Measurements from ENCODE around the gene CD96.
"Not testable (repeated sequence)": the region's sequence is repeated elsewhere in the genome, so short reads cannot be mapped to it uniquely, and the experiment has no call there.

CD96 gene, protein sequence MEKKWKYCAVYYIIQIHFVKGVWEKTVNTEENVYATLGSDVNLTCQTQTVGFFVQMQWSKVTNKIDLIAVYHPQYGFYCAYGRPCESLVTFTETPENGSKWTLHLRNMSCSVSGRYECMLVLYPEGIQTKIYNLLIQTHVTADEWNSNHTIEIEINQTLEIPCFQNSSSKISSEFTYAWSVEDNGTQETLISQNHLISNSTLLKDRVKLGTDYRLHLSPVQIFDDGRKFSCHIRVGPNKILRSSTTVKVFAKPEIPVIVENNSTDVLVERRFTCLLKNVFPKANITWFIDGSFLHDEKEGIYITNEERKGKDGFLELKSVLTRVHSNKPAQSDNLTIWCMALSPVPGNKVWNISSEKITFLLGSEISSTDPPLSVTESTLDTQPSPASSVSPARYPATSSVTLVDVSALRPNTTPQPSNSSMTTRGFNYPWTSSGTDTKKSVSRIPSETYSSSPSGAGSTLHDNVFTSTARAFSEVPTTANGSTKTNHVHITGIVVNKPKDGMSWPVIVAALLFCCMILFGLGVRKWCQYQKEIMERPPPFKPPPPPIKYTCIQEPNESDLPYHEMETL

DNA sequence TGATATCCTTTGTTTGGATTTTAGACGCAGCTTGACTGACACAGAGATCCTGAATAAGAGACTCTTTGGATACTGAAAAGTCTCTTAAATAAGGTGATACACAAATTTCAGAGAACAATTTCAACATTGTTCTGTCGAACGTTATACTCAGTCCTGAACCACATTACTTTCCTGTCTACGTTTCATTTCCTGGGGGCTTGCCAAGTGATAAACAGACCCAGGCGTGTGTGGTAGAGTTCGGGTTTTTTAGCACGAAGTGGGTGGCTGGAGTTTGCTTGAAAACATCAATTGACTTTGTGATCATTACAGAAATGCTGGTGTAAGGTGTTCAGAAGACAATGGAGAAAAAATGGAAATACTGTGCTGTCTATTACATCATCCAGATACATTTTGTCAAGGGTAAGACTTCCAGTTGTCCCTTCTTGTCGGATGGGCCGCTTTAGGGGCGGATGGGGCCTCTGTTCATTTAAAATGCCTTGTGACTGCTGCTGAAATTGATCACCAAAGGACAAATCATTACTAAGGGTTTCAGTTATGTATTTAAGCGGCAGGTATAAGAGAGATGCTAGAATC is at the start of gene CD96:
Gene CD96 (plus strand): TSS at position 287 of the 573 bp plus-strand sequence. CDS start 52 bp downstream, at position 339.
- DNase-seq (ENCODE audit: low read depth): no peak

DNA sequence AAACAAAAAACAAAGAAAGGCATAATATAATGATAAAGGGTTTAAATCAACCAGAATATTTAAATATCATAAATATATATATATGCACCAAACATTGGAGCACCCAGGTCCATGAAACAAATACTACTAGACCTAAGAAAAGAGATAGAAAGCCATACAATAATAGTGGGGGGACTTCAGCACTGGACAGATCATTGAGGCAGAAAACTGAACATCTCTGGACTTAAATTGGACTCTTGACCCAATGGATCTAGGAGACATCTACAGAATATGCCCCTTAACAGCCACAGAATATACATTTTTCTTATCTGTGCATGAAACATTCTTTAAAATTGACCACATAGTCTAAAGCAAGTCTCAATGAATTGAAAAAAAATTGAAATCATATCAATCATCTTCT is 48.7 kb upstream of the CD96 start:
- no peak for DNase-seq (ENCODE audit: low read depth)

DNA sequence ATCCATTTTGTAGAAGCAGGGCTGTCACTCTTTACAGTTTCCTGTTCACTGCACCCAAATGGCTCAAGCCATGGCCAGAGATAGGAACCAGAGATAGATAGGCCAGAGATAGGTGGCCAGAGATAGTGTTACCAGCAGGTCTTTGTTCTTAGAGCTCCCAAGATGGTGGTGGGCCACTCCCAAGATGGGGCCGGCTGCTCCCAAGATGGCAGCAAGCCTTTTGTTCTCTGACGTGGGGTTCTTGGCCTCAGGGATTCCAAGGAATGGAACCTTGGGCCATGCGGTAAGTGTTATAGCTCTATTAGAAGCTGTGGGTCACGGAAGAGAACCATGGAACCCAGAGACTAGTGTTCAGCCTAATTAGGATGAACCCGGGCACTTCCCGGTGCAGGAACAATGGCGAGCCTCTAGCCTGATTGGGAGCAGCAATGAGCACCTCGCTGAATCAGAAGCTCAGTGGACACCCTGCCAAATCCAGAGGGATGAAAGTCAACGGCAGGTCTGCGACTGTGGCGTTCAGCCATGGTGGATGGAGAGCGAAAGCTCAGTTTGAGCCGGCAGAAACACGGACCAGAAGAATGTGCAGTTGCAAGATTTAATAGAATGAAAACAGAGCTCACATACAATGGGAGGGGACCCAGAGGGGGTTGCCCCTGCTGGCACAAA is 45.0 kb upstream of the CD96 start:
- DNase-seq (ENCODE audit: low read depth): no peak

DNA sequence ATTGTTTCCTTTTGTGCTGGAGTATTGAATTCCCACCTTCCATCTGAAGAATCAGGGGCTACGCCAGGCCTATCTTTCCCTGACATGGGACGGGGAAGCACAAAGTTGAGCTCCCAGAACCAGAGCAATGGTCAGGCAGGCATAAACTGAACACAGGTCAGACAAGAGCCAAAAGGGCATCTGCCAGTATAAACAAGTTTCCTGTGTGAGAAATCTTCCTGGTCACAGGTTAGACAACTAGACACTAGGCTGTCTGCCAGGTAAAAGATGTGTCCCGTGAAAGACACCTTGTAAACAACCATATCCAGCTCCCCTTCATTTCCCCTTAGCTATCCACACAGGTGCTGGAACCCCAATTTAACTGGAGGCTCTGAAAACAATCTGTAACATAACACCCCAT is 44.0 kb upstream of the CD96 start:
- DNase-seq (ENCODE audit: low read depth): no peak

DNA sequence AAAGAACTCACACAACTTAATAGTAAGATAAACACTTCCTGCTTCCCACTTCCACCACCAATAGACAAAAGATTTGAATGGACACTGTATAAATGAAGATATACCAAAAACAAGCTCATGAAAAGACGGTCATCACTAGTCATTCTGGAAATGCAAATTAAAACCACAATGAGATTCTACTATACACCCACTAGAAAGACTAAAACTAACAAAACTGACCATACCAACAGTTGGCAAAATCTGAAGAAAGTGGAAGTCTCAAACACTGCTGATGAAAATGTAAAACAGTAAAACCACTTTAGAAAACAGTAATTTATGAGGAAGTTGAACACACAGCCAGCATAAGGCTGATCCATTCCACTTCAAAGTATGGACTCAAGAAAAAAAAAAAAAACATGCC is 35.6 kb upstream of the CD96 start:
- no peak for DNase-seq (ENCODE audit: low read depth)

DNA sequence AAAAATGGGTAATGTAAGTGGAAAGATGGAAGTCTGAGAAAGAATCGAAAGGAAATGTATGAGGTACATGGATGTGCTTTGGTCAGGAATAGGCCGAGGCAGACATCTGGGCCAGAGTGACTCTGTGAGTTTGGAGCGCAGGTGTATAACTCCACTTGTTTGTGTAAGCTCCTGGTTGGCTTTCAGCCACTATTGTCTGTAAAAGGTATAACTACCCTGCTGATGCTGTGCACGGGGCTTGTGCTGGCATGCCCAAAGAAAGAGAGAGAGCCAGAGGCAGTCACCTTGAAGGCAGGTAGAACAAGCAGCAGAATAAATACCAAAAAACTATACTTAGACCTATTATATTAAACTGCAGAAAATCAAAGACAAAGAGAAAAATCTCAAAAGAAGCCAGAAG is 32.7 kb upstream of the CD96 start:
- no peak for DNase-seq (ENCODE audit: low read depth)

DNA sequence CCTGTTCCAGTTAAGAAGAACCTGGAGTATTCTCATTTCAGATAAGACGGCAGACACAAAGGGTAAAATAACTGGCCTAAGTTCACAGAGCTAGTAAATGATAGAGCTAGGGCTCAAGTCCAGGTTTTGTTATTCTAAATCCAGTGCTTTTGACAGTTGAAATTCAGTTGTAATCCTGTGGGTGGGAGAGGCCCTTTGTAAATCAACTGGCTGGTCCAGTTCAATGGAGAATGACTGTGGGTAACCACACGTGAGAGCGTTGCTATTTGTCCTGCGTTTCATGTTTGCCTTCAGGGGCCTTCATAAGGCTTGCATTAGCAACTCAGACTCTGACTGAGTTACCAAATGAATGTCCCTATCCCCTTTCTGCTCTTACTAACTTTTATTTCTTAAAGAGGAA is 24.2 kb upstream of the CD96 start:
- DNase-seq (ENCODE audit: low read depth): no peak

DNA sequence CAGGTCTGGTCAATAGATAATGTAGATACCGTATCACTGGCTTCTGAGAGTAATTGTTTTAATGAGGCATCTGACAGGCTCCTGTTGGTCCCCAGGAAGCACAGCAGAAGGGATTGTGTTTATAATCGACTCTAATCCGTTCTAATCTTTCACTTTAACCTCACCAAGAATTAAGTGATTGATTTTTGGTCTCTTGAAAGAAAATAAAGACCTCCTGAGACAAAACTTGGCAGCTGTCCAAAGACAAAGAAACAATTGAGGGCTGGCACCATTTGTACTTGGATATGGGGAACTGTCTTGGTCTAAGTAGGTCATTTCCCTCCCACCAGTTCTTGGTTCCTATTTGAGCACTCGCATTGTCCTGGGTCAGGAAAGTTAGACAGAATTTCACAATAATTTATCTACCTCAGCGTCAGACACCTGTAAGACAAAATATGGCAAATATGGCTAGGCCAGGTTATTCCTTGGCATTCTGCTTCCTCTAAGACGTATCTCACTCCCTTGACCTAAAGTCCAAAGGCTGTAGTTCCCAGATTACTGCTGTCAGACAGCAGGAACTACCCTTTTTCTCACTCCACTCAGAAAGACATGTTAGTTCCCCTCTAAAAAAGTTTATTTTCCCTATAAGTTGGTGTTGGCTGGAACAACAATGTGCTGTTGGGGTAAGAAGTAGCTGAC is 22.7 kb upstream of the CD96 start:
- DNase-seq (ENCODE audit: low read depth): no peak

DNA sequence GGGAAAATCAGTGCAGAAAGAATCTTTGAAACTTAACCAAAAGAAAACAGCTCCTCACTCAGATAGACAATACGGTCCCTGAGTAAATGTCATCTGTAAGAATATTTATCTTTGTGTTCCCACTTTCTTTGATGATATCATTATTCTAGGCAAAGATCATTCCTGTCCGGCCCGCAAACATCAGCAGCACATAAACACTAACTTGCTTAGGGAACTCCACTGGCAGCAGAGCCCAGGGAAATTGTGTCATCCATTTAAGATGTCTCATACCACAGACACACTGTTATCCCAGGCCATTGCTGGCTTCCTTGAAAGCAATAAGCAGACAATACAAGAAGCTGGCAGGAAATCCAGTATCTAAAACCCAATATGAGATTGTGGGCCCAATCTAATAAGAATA is 20.1 kb upstream of the CD96 start:
- DNase-seq (ENCODE audit: low read depth): no peak

DNA sequence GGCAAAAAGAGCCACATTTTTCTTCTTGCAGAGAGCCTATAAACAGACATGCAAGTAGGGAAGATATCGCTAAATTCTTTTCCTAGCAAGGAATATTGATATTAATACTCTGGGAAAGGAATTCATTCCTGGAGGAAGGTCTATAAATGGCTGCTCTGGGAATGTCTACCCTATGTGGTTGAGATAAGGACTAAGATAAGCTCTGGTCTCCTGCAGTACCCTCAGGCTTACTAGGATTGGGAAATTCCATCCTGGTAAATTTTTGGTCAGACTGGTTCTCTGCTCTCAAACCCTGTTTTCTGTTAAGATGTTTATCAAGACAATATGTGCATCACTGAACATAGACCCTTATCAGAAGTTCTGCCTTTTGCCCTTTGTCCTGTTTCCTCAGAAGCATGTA is 17.5 kb upstream of the CD96 start:
- not testable (repeated sequence) for DNase-seq (ENCODE audit: low read depth)

DNA sequence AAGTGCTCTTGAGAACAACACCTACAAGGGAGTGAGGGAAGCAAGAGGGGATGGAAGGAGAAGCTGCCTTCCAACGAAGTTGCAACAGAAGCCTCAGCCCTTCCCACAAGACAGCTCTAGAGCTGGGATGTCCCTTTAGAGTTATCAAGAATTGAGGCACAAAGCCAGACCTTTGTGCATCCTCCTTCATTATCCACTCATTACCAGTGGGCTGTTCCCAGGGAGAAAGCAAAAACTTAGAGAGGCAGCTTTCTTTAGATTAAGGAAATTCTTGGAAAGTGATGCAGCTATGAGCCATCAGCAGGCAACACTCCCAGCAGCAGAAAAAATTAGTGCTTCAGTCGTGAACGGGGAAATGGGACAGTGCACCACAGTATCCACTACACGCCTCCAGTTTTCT is 10.6 kb upstream of the CD96 start:
- peak; percentile 35 for DNase-seq (ENCODE audit: low read depth)

DNA sequence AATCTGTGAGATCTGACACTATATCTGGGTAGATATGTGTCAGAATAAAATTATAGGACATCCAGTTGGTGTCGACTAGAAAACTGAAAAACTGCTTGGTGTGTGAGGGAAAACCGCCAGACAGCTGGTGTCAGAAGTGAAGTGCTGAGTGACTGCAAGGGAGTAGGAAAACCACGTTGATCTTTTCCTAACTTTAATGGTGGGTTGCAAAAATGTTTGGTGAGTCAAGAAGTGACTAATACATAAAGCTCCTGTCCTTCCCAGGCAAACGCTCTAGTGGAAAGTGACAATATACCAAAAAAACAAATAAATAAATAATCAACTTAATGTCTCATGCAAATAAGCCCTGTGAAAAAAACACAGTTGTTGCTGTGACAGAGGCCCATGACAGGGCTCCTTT is 7.3 kb upstream of the CD96 start:
- peak; percentile 53 for DNase-seq (ENCODE audit: low read depth)

DNA sequence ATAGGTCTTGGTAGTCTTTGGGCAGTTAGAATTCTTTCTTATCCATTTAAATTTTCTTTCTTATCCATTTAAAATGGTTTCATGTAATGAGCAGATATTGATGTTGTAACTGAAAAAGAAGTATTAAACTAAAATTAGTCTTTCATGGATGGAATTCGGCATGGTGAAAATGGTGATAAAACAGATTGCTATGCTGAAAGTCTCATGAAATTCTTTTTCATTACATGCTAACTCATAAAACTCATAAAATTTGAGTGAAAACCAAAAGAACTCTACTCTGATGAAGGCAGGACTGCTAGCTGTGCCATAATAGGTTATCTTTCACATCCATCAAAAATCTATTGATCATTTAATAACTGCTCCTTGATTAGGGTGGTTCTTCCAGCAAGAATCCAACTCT is 3.9 kb upstream of the CD96 start:
- DNase-seq (ENCODE audit: low read depth): no peak

DNA sequence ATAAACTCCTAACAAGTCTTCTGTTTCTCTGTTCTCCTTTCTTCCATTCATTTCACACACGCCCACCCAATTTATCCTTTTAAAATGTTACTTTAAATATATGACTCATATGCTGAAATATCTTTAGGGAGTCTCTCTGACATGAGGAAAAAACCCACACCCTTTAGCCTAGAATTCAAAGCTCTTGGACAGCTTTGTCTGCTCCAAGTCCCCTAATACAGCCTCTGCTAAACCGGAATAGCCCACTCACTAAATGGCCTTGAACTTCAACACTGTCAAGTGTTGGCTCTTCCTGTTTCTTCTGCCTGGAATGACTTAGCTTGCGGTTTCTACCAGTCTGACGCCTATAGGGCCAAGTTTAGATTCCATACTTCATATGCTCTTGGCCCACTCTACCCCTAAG is 3.3 kb upstream of the CD96 start:
- peak; percentile 41 for DNase-seq (ENCODE audit: low read depth)

DNA sequence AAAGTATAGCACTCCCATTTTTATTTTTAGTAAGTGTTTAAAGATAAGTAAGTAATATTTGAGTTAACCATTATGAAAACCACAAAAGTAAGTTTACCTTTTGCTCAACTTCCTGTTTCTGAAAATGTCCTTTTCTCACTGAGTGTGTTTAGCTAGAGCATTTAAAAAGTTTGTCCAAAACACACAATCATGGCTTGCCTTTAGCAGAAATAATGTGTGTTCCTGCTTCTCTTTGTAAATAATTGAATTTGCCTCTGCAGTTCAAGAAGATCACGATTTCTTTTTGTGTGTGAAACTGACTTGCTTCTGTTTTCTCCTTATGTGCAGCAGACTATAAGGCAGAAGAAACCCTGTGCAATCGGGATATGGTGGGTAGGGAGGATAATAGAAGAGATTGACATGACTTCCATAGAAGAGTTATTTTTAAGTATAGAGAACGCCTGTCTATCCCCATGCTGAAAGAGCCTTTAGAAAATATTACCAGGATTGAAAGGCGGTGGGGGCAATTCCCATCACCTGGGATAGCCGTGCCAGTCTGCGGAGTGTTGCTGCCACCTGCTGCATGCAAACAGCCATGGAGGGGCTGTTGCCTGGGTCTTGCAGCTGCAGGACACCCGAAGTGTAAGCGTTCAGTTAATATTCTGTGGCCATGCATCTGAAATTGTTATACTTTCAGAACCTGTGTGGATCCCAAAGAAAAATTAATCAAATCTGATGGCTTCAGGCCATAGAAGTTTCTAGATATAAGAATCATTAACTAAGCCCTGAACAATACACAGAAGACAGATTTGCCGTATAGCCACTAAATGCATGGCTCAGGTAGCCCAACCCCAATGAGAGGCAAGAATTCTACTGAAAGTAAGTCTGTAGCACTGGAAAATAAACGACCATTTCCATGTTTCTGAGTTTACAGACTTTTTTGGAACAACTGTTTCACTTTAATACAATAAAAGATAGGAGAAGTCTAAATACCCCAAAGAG is 2.4 kb upstream of the CD96 start:
- DNase-seq (ENCODE audit: low read depth): no peak

DNA sequence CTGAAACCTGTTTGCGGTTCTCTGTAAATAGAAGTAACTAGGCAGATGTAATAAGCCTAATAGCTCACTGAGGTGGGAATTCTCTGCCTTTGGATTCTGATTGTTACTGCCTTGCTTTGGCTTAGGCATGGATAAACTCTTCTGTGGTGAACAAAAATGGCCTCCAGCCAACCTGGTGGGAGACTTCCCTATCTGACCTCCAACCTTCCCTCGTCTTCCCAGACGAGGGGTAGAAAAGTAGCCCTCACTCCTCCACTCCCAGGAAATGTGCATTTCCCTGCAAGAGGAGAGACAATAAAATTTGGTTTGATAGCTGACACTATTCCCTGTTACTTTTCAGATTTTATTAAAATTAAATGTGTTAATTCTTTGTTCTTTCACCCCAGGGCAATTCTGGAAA is 606 bp upstream of the CD96 start:
- DNase-seq (ENCODE audit: low read depth): no peak

DNA sequence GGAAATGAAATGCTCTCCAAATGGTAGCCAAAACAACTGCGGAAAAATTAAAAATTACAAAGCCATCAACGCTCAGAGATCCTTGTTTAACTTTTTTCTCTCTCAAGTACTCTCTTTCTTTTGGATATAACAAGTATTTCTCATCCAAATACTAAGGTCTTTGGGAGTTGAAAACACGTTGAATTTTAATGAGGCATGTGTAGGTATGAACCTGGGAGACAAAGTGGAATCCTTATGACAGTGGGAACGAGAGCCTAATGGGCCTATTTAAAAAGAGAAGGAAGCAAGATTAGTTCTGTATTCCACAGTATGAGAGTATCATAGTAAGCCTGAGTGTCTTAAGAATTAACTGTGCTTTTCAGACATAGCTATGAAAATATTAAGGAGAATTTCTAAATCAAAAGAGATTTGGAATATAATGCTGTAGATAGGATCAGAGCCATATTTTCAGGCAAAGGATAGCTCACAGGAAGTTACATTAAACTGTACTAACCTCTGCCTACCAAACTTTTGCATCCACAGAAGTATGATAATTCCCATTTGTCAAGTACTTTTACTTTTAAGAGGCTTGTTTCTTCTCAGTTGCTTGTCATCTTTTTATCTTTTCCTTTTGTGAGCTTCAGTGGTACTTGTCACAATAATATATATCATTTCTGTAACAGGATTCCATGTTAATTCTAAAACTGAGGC is 759 bp downstream of the CD96 start:
- no peak for DNase-seq (ENCODE audit: low read depth)

DNA sequence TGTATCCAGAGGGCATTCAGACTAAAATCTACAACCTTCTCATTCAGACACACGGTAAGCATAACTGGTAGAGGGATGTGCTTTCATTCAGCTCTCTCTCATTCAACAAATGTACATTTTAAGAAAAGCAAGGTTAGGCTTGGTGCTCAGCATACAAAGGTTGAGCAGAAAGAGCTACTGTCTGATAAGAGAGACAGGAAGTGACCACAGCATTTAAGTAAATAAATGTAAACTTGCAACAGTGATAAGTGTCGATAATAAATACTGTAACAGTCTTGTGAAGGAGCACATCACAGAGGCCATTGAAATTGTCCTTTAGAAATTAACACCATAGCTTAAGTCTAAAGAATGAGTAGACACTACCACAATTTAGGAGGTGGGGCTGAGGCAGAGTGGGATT is 3.4 kb downstream of the CD96 start:
- DNase-seq (ENCODE audit: low read depth): no peak

DNA sequence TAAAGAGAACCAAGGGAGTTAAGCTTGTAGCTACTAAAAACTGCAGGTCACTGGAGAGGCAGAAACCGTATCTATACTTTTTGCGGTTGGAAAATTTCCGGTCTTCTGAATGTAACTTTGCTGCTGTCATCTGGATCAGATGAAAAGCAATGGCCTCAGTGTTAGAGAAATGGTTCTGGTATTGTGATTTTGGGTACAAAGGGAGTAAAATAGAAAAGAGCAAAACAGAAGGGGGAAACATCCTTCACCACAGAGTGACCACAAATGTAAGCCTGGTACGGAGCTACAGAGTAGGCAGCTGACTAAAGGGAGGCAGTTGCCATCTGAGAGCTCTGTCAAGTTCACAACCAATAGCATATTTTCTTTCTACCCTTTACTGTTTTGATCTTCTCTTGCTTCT is 5.6 kb downstream of the CD96 start:
- DNase-seq (ENCODE audit: low read depth): no peak

DNA sequence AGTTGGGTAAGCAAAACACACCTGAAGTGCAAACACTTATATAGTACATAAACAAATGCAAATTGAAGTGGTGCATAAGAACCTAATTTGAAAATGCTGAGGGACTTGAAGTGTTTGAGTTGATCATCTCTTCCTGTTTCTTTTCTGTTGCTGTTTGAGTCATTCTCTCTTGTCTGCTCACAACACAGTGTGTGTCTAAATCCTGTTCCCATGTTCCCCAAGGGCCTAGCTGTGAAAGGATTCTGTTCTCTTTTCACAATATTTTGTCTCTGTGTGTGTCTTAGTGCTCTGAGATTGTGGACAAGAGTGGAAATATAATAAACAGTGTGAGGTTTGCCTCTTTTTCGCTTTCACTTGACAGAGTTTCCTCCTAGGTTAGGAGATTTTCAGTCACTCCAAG is 6.1 kb downstream of the CD96 start:
- DNase-seq (ENCODE audit: low read depth): no peak

DNA sequence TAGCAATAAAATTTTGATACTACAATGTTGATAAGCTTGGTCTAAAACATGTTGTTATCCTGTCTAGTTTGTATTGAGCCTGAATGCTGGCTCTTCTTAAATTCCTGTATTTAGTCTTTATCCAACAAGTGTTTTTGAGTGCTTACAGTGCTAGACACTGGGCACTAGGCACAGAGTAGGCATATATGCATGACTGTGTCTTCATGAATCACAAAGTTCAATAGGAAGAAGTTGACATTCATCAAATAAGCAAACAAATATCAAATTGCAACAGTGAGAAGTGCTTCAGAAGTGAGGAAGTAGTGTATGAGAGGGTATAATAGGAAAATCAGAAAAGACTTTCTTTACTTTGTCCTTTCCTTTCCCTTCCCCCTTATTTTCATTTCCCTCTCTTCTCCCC is 6.8 kb downstream of the CD96 start:
- no peak for DNase-seq (ENCODE audit: low read depth)

Data from HS-5 (cell line).